Esophagus muscularis mucosa (tissue), 4 donors: ENCODE measurements around the gene MYL6.

Source experiments
- CTCF ChIP-seq, 3 experiments: fragments of 200-600 bp in 2 of 3; fragments of 450-650 bp in 1 of 3; sonication (generic) in 2 of 3; IDR thresholded peaks; one replicate each; pipeline ENCODE4 v1.5.1; 2017 to 2019; ENCODE audit warnings: antibody characterized with exemption in 3 of 3, mild to moderate bottlenecking in 2 of 3, moderate library complexity in 1 of 3
- EP300 ChIP-seq: sonication (generic); formaldehyde crosslinking; IDR thresholded peaks from one replicate; pipeline ENCODE4 v1.6.1; 2017; ENCODE audit warnings: antibody characterized with exemption
- POLR2A ChIP-seq: fragments of 450-650 bp; IDR thresholded peaks from one replicate; pipeline ENCODE4 v1.6.1; 2017; ENCODE audit warnings: antibody characterized with exemption, moderate library complexity, mild to moderate bottlenecking, low read depth
- POLR2AphosphoS5 ChIP-seq, 2 donors: sonication (generic); formaldehyde crosslinking; IDR thresholded peaks; one replicate each; pipeline ENCODE4 v1.6.1; 2017; ENCODE audit warnings: antibody characterized with exemption in 2 of 2

DNA sequence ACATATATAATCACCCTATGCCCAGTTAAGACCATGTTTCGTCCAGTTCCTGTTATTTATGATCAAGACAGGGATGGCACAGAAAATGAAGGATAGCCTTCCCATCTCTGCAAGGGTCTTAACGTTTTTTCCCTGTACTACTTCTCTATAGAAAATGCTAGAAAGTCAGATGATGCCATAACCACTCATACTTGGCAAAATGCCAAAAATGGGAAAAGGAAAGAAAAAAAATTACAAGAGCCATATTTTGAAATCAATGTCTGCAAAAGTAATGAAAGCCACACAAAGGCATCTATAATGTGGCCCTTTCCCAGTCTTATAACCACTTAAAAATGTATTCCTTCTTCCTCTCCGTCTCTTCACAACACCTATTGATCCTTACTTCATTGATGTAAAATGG is 7.6 kb upstream of the MYL6 start:
- no peak for TF ChIP-seq CTCF (IDR thresholded peaks at IDR 0.05)
- TF ChIP-seq POLR2A = no peak
- peak in 1 of 2 donors; percentile 38 for TF ChIP-seq POLR2AphosphoS5 (IDR thresholded peaks at IDR 0.05)
- TF ChIP-seq EP300 = no peak
